ENCODE data around the gene CLHC1.

The CLHC1 gene

GRCh38 chr2:55156984-55157383 lies 75.1 kb downstream of the CLHC1 start:
- H3K4me3 ChIP-seq (ENCODE audit: low read depth, low read length, poor library complexity, severe bottlenecking): no peak overlapping the region
- H3K4me2 ChIP-seq (ENCODE audit: low read length): no peak overlapping the region
- no peaks in the 10 kb centered on the region for H3K9me2 ChIP-seq (ENCODE audit: low read depth, low read length)
- TF ChIP-seq EZH2 (IDR thresholded peaks at IDR 0.05; ENCODE audit: borderline replicate concordance, low read length) (no peak), CTCF (IDR thresholded peaks at IDR 0.05; ENCODE audit: low read length) (no peak)
- H3K27me3 ChIP-seq (ENCODE audit: insufficient read depth, low read length): no peaks in the 10 kb centered on the region
- H3K9ac ChIP-seq (ENCODE audit: low read length): no peak overlapping the region
- no peak overlapping the region for H2AFZ ChIP-seq (ENCODE audit: low read length)
- H3K36me3 ChIP-seq (ENCODE audit: insufficient read depth, low read length): no peaks in the 10 kb centered on the region
- no peaks in the 10 kb centered on the region for H3K79me2 ChIP-seq (ENCODE audit: insufficient read depth, low read length)
- H4K20me1 ChIP-seq (ENCODE audit: insufficient read depth, low read length): no peaks in the 10 kb centered on the region
- H3K4me1 ChIP-seq (ENCODE audit: insufficient read depth, low read length, severe bottlenecking): peaks cover 20% of the 10 kb centered on the region
- H3F3A ChIP-seq (ENCODE audit: insufficient read depth, low read length): no peaks in the 10 kb centered on the region
- H3K27ac ChIP-seq (ENCODE audit: low read depth, low read length, poor library complexity, severe bottlenecking): no peak overlapping the region
- H3K9me3 ChIP-seq (ENCODE audit: low read length): no peaks in the 10 kb centered on the region

- Histone ChIP-seq H3K9me2 (ENCODE audit: low read depth, low read length) (no peaks in the 10 kb centered on the region), H3K4me3 (ENCODE audit: low read depth, low read length, poor library complexity, severe bottlenecking) (no peak overlapping the region), H3K4me2 (ENCODE audit: low read length) (no peak overlapping the region), H3K9ac (ENCODE audit: low read length) (no peak overlapping the region), H3K9me3 (ENCODE audit: low read length) (no peaks in the 10 kb centered on the region), H3F3A (ENCODE audit: insufficient read depth, low read length) (no peaks in the 10 kb centered on the region), H3K79me2 (ENCODE audit: insufficient read depth, low read length) (no peaks in the 10 kb centered on the region), H3K27me3 (ENCODE audit: insufficient read depth, low read length) (no peaks in the 10 kb centered on the region), H3K4me1 (ENCODE audit: insufficient read depth, low read length, severe bottlenecking) (peaks cover 16% of the 10 kb centered on the region), H4K20me1 (ENCODE audit: insufficient read depth, low read length) (no peaks in the 10 kb centered on the region), H3K27ac (ENCODE audit: low read depth, low read length, poor library complexity, severe bottlenecking) (no peak overlapping the region), H2AFZ (ENCODE audit: low read length) (no peak overlapping the region), H3K36me3 (ENCODE audit: insufficient read depth, low read length) (no peaks in the 10 kb centered on the region)
- TF ChIP-seq CTCF (IDR thresholded peaks at IDR 0.05; ENCODE audit: low read length) (no peak), EZH2 (IDR thresholded peaks at IDR 0.05; ENCODE audit: borderline replicate concordance, low read length) (no peak)
Observed at GRCh38 chr2:55156326-55156725, 75.8 kb downstream of the CLHC1 start.

GRCh38 chr2:55155764-55156281 lies 76.3 kb downstream of the CLHC1 start:
- Histone ChIP-seq H3K79me2 (ENCODE audit: insufficient read depth, low read length) (no peaks in the 10 kb centered on the region), H3K9me2 (ENCODE audit: low read depth, low read length) (no peaks in the 10 kb centered on the region), H3K4me1 (ENCODE audit: insufficient read depth, low read length, severe bottlenecking) (peaks cover 16% of the 10 kb centered on the region), H3K36me3 (ENCODE audit: insufficient read depth, low read length) (no peaks in the 10 kb centered on the region), H3F3A (ENCODE audit: insufficient read depth, low read length) (no peaks in the 10 kb centered on the region), H3K27ac (ENCODE audit: low read depth, low read length, poor library complexity, severe bottlenecking) (no peak overlapping the region), H2AFZ (ENCODE audit: low read length) (no peak overlapping the region), H3K4me3 (ENCODE audit: low read depth, low read length, poor library complexity, severe bottlenecking) (no peak overlapping the region), H3K4me2 (ENCODE audit: low read length) (no peak overlapping the region), H3K27me3 (ENCODE audit: insufficient read depth, low read length) (no peaks in the 10 kb centered on the region), H3K9ac (ENCODE audit: low read length) (no peak overlapping the region), H4K20me1 (ENCODE audit: insufficient read depth, low read length) (no peaks in the 10 kb centered on the region), H3K9me3 (ENCODE audit: low read length) (no peaks in the 10 kb centered on the region)
- TF ChIP-seq EZH2 (IDR thresholded peaks at IDR 0.05; ENCODE audit: borderline replicate concordance, low read length) (no peak), CTCF (IDR thresholded peaks at IDR 0.05; ENCODE audit: low read length) (no peak)

All from OCI-LY1 (cell line).